Endothelial cell of umbilical vein (primary cell): ENCODE results near the gene ARPP19. TPM values are rescaled to one million over a fixed set of nuclear protein-coding genes. Genes with fewer than 3 reads are reported as not detected.

ENCODE experiments used
- BruUV-seq: library from RNA; stranded (reverse); fragments of 400-500 nt; replicated peaks from 2 replicates; lab custom pipeline; 2021; lab: Mats Ljungman, UMichigan
- CTCF ChIA-PET: fragments of 300-600, 350-600 bp; sonication (Branson Sonifier 250); formaldehyde crosslinking; loops from one replicate; lab custom pipeline; 2021; ENCODE audit warnings: antibody characterized with exemption, inconsistent platforms; lab: Charles Lee
- POLR2A ChIA-PET: fragments of 300-600, 350-600 bp; sonication (Branson Sonifier 250); formaldehyde crosslinking; loops from one replicate; lab custom pipeline; 2021; ENCODE audit warnings: antibody characterized with exemption, inconsistent platforms; lab: Charles Lee
- DNase-seq: peaks from one replicate; pipeline ENCODE4 v3.0.0-alpha.2; 2011; ENCODE audit warnings: low read depth, low spot score
- FAIRE-seq: peaks from 2 replicates; lab custom pipeline; 2011; peaks lifted over from hg19 to GRCh38; lab: Jason Lieb, UNC
- H2AFZ ChIP-seq: 2 replicates; pipeline ENCODE4 v1.6.0; 2012; ENCODE audit warnings: low read depth, low read length, control low read depth, inconsistent platforms
- H3K27ac ChIP-seq: 2 replicates; pipeline ENCODE4 v1.5.1; 2011; ENCODE audit warnings: low read depth, mild to moderate bottlenecking, control low read depth, low read length, moderate library complexity; ENCODE audit not compliant: insufficient read depth
- H3K27me3 ChIP-seq, 2 experiments: 2 replicates each; pipeline versions ENCODE4 v1.6.0 to v1.6.1; 2011; ENCODE audit warnings: low read length in 2 of 2, mixed read lengths in 1 of 2; ENCODE audit not compliant: control insufficient read depth in 2 of 2, insufficient read depth in 2 of 2
- H3K36me3 ChIP-seq, 2 experiments: 2 replicates in 1 of 2; 3 replicates in 1 of 2; pipeline ENCODE4 v1.5.1; 2011; ENCODE audit warnings: low read length in 2 of 2, mild to moderate bottlenecking in 1 of 2, moderate library complexity in 1 of 2; ENCODE audit not compliant: control insufficient read depth in 2 of 2, insufficient read depth in 2 of 2; ENCODE audit errors: extremely low read depth in 1 of 2
- H3K4me1 ChIP-seq: 3 replicates; pipeline ENCODE4 v1.5.1; 2011; ENCODE audit warnings: mild to moderate bottlenecking, low read length; ENCODE audit not compliant: control insufficient read depth, insufficient read depth; ENCODE audit errors: extremely low read depth
- H3K4me2 ChIP-seq: 2 replicates; pipeline ENCODE4 v1.6.1; 2011; ENCODE audit warnings: low read length, control low read depth, mixed read lengths; ENCODE audit not compliant: insufficient read depth
- H3K4me3 ChIP-seq, 3 experiments: fragments of 200-600 bp in 1 of 3; sonication (generic), shearing (Covaris generic) in 1 of 3; replicated peaks in 1 of 3; 2 replicates each; pipeline ENCODE4 v1.5.1; 2011 to 2016; ENCODE audit warnings: control low read depth in 3 of 3, low read length in 3 of 3, mild to moderate bottlenecking in 2 of 3, inconsistent platforms in 1 of 3, low read depth in 1 of 3, moderate library complexity in 1 of 3; ENCODE audit not compliant: insufficient read depth in 1 of 3
- H3K79me2 ChIP-seq: 2 replicates; pipeline ENCODE4 v1.6.0; 2012; ENCODE audit warnings: low read length, inconsistent platforms; ENCODE audit not compliant: control insufficient read depth, insufficient read depth
- H3K9ac ChIP-seq: replicated peaks from 2 replicates; pipeline ENCODE3; 2011; ENCODE audit warnings: low read length, control low read depth; ENCODE audit not compliant: insufficient read depth; ENCODE audit errors: extremely low read depth
- H3K9me1 ChIP-seq: replicated peaks from 3 replicates; pipeline ENCODE4 v1.6.0; 2011; ENCODE audit warnings: mild to moderate bottlenecking, low read length; ENCODE audit not compliant: control insufficient read depth, insufficient read depth; ENCODE audit errors: extremely low read depth
- H3K9me3 ChIP-seq: replicated peaks from 2 replicates; pipeline ENCODE4 v1.5.1; 2012; ENCODE audit warnings: low read length, inconsistent platforms; ENCODE audit not compliant: control insufficient read depth, insufficient read depth
- H4K20me1 ChIP-seq: replicated peaks from 2 replicates; pipeline ENCODE3; 2011; ENCODE audit warnings: mild to moderate bottlenecking, low read length; ENCODE audit not compliant: control insufficient read depth, insufficient read depth; ENCODE audit errors: extremely low read depth
- EZH2 ChIP-seq: IDR thresholded peaks from 2 replicates; pipeline ENCODE4 v1.6.1; 2012; ENCODE audit warnings: borderline replicate concordance, low read depth, mild to moderate bottlenecking, moderate library complexity, low read length, inconsistent platforms; ENCODE audit not compliant: severe bottlenecking
- FOS ChIP-seq: IDR thresholded peaks from 2 replicates; pipeline ENCODE4 v1.6.1; 2011; ENCODE audit warnings: mild to moderate bottlenecking, low read length, moderate library complexity, borderline replicate concordance; ENCODE audit not compliant: insufficient read depth
- GATA2 ChIP-seq: IDR thresholded peaks from 2 replicates; pipeline ENCODE4 v1.7.0; 2011; ENCODE audit warnings: low read depth, mild to moderate bottlenecking, moderate library complexity, mixed read lengths, low read length; ENCODE audit not compliant: insufficient read length, insufficient read depth
- JUN ChIP-seq: IDR thresholded peaks from 2 replicates; pipeline ENCODE4 v1.6.1; 2011; ENCODE audit warnings: borderline replicate concordance, low read depth; ENCODE audit not compliant: insufficient read length, insufficient read depth
- MYC ChIP-seq: IDR thresholded peaks from one replicate; pipeline ENCODE4 v1.6.1; 2011; ENCODE audit warnings: mild to moderate bottlenecking, low read depth, low read length
- POLR2A ChIP-seq: IDR thresholded peaks from 2 replicates; pipeline ENCODE4 v1.6.1; 2012; ENCODE audit warnings: low read depth, mild to moderate bottlenecking, control low read depth, low read length
- POLR2AphosphoS5 ChIP-seq: IDR thresholded peaks from 2 replicates; pipeline ENCODE4 v1.6.1; 2012; ENCODE audit warnings: low read depth, mild to moderate bottlenecking, control low read depth, low read length, moderate library complexity; ENCODE audit not compliant: insufficient read depth
- dilution Hi-C: fragments of 300-500 bp; cut with MboI; formaldehyde crosslinking; loops from one replicate; pipeline ENCODE4 v1.15.0; 2019; ENCODE audit warnings: low sequenced_read_pairs; ENCODE audit not compliant: extremely low pct_ligation_motif_present
- intact Hi-C: fragments of 100-400 bp; cut with micrococcal nuclease; formaldehyde crosslinking; loops from one replicate; pipeline ENCODE4 v1.10.0; 2022
- polyA plus RNA-seq, 4 experiments: library from polyadenylated mRNA; depleted of rRNA in 3 of 4; stranded (reverse) in 3 of 4; unstranded in 1 of 4; fragments of >200 nt; gene quantifications; 2 replicates each; pipeline versions ENCODE4 v1.2.1 to v1.2.3, GENCODE V29; 2011 to 2012; ENCODE audit warnings: missing spikeins in 1 of 4
- total RNA-seq: library from RNA; stranded (reverse); gene quantifications from 2 replicates; pipeline ENCODE4 v1.2.3, GENCODE V29; 2021
- TF ChIP-seq, protein P1 (sequence below): IDR thresholded peaks from 2 replicates; pipeline ENCODE4 v1.6.1; 2011; ENCODE audit not compliant: insufficient read depth, insufficient read length
- TF ChIP-seq, protein P2 (sequence below), 2 donors: IDR thresholded peaks; 1 replicate in 1 of 2; 2 replicates in 1 of 2; pipeline ENCODE4 v1.5.1; 2011; ENCODE audit warnings: low read length in 2 of 2, mild to moderate bottlenecking in 2 of 2, moderate library complexity in 2 of 2, control low read depth in 1 of 2, inconsistent platforms in 1 of 2, low read depth in 1 of 2; ENCODE audit not compliant: insufficient read depth in 1 of 2; ENCODE audit errors: extremely low read depth in 1 of 2

The ARPP19 gene
- total and polyA plus RNA-seq, 2 donors (not counting 3 experiments of a cell fraction or from before 2014, with no cell fraction given): 47.1 to 191 TPM

DNA sequence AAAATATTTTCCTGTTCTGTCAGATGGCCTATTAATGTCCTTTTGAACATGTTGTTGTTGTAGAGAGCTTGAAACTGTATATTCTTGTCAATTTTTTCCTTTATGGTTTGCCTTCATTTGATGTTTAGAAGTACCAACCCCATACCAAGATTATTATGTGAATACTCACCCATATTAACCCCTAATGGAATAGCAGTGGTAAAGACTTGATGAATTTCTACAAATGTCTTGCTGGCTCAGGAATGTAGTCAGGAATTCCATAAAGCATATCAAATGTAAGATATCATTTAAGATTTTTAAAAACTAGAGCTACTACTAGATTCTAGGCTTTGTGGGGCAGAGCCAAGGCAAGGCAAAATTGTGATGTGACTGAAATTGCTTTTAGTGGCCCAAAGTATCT lies 70.1 kb downstream of the ARPP19 start:
- Histone ChIP-seq H3K9ac (no peak overlapping the region), H3K36me3 (no peaks in the 10 kb centered on the region), H3K9me1 (peaks cover 2% of the 10 kb centered on the region), H3K27me3 (no peaks in the 10 kb centered on the region), H3K79me2 (peaks cover 75% of the 10 kb centered on the region), H3K4me3 (no peak overlapping the region), H3K9me3 (no peaks in the 10 kb centered on the region), H3K4me2 (no peak overlapping the region), H2AFZ (no peak overlapping the region), H4K20me1 (no peaks in the 10 kb centered on the region), H3K27ac (no peak overlapping the region), H3K4me1 (peaks cover 41% of the 10 kb centered on the region)
- DNase-seq (no peak), FAIRE-seq (no peak)
- no peak for TF ChIP-seq POLR2A
- TF ChIP-seq, protein P1, sequence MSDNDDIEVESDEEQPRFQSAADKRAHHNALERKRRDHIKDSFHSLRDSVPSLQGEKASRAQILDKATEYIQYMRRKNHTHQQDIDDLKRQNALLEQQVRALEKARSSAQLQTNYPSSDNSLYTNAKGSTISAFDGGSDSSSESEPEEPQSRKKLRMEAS: no peak
- TF ChIP-seq POLR2AphosphoS5: no peak
- TF ChIP-seq EZH2: no peak
- TF ChIP-seq, protein P2, sequence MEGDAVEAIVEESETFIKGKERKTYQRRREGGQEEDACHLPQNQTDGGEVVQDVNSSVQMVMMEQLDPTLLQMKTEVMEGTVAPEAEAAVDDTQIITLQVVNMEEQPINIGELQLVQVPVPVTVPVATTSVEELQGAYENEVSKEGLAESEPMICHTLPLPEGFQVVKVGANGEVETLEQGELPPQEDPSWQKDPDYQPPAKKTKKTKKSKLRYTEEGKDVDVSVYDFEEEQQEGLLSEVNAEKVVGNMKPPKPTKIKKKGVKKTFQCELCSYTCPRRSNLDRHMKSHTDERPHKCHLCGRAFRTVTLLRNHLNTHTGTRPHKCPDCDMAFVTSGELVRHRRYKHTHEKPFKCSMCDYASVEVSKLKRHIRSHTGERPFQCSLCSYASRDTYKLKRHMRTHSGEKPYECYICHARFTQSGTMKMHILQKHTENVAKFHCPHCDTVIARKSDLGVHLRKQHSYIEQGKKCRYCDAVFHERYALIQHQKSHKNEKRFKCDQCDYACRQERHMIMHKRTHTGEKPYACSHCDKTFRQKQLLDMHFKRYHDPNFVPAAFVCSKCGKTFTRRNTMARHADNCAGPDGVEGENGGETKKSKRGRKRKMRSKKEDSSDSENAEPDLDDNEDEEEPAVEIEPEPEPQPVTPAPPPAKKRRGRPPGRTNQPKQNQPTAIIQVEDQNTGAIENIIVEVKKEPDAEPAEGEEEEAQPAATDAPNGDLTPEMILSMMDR (IDR thresholded peaks at IDR 0.05; ENCODE audit: extremely low read depth in 1 of 2, insufficient read depth in 1 of 2, low read depth in 1 of 2, low read length in 2 of 2): no peak
- TF ChIP-seq JUN: no peak
- no peak for TF ChIP-seq MYC
- no peak for TF ChIP-seq FOS
- no peak for TF ChIP-seq GATA2
- ChIA-PET POLR2A (interaction anchor here (0.6 kb wide), 1 partner anchor 131 kb away, joined by 3 read pairs; no protein-coding TSS in a partner anchor), CTCF (interaction anchor here (1.0 to 1.4 kb wide), 4 partner anchors 8 to 15 kb away, joined by 3 to 4 read pairs (median 4); no protein-coding TSS in a partner anchor)
- dilution Hi-C loops: no loop called here
- intact Hi-C loops: loop anchor here (2.0 to 10.0 kb wide), 3 partner anchors 18 to 244 kb away; no protein-coding TSS in a partner anchor
- BruUV-seq: no TSS peak

Other genes starting within 250 kb of the ARPP19 start
- 87.9 and 91.9 TPM in 2 replicates for gene MYO5A, start 40.1 kb downstream of the ARPP19 start, total RNA-seq
- gene MYO5A, start 40.1 kb downstream of the ARPP19 start, polyA plus RNA-seq: 28.8 and 31.9 TPM in 2 replicates
- 39.1 and 41.1 TPM in 2 replicates for gene ATOSA, start 110.4 kb upstream of the ARPP19 start, total RNA-seq
- gene ATOSA, start 110.4 kb upstream of the ARPP19 start, polyA plus RNA-seq: 17.1 and 19.4 TPM in 2 replicates
- not detected in 2 replicates for gene ONECUT1, start 221.3 kb upstream of the ARPP19 start, total RNA-seq
- not detected in 2 replicates for gene ONECUT1, start 221.3 kb upstream of the ARPP19 start, polyA plus RNA-seq